Neural progenitor cell (in vitro differentiated cells): ENCODE results near the gene SUPT20H. TPM values are rescaled to one million over a fixed set of nuclear protein-coding genes. Genes with fewer than 3 reads are reported as not detected.

Experiments used
- DNase-seq: peaks from one replicate; pipeline ENCODE4 v3.0.0-alpha.2; 2016; ENCODE audit warnings: low spot score
- H2AFZ ChIP-seq: fragments of 200-600 bp; sonication (generic); replicated peaks from 2 replicates; pipeline ENCODE4 v1.6.1; 2016; ENCODE audit warnings: antibody characterized with exemption
- H3F3A ChIP-seq: fragments of 200-600 bp; sonication (generic); 2 replicates; pipeline ENCODE4 v1.6.1; 2016; ENCODE audit warnings: antibody characterized with exemption, low read depth
- H3K27ac ChIP-seq: fragments of 200-600 bp; sonication (generic); 2 replicates; pipeline ENCODE4 v1.5.1; 2016; ENCODE audit warnings: mild to moderate bottlenecking
- H3K27me3 ChIP-seq: fragments of 200-600 bp; sonication (generic); 2 replicates; pipeline ENCODE4 v1.6.1; 2016; ENCODE audit warnings: mild to moderate bottlenecking, moderate library complexity
- H3K36me3 ChIP-seq: fragments of 200-600 bp; sonication (generic); 2 replicates; pipeline ENCODE4 v1.5.1; 2016
- H3K4me1 ChIP-seq: fragments of 200-600 bp; sonication (generic); 2 replicates; pipeline ENCODE4 v1.6.1; 2016; ENCODE audit warnings: mixed run types
- H3K4me2 ChIP-seq: fragments of 200-600 bp; sonication (generic); 2 replicates; pipeline ENCODE4 v1.6.1; 2016
- H3K4me3 ChIP-seq: fragments of 200-600 bp; sonication (generic); 2 replicates; pipeline ENCODE4 v1.5.1; 2016
- H3K79me2 ChIP-seq: fragments of 200-600 bp; sonication (generic); 2 replicates; pipeline ENCODE4 v1.6.1; 2016; ENCODE audit warnings: low read depth
- H3K9ac ChIP-seq: fragments of 200-600 bp; sonication (generic); 2 replicates; pipeline ENCODE4 v1.6.1; 2016
- H3K9me3 ChIP-seq: fragments of 200-600 bp; sonication (generic); 2 replicates; pipeline ENCODE4 v1.5.1; 2016; ENCODE audit warnings: low read depth
- H4K20me1 ChIP-seq: fragments of 200-600 bp; sonication (generic); 2 replicates; pipeline ENCODE4 v1.6.1; 2016; ENCODE audit warnings: low read depth
- H3K27ac Mint-ChIP-seq: 3 replicates; pipeline ENCODE4 v1.8.0; 2021; ENCODE audit warnings: mixed read lengths
- H3K27me3 Mint-ChIP-seq: 2 replicates; pipeline ENCODE4 v1.8.0; 2022; ENCODE audit warnings: low read depth, mild to moderate bottlenecking, inconsistent platforms, moderate library complexity, mixed read lengths; ENCODE audit not compliant: insufficient read depth
- H3K36me3 Mint-ChIP-seq: 3 replicates; pipeline ENCODE4 v1.8.0; 2021; ENCODE audit warnings: mixed read lengths
- H3K4me1 Mint-ChIP-seq: 3 replicates; pipeline ENCODE4 v1.8.0; 2021; ENCODE audit warnings: mixed read lengths
- H3K4me3 Mint-ChIP-seq: 3 replicates; pipeline ENCODE4 v1.8.0; 2021; ENCODE audit warnings: mild to moderate bottlenecking, moderate library complexity, mixed read lengths
- H3K9me3 Mint-ChIP-seq: 3 replicates; pipeline ENCODE4 v1.8.0; 2020; ENCODE audit warnings: mixed read lengths
- EZH2 ChIP-seq: fragments of 200-600 bp; sonication (generic); IDR thresholded peaks from 2 replicates; pipeline ENCODE4 v1.6.1; 2017; ENCODE audit warnings: antibody characterized with exemption, mild to moderate bottlenecking, moderate library complexity
- EZH2phosphoT487 ChIP-seq: fragments of 200-600 bp; sonication (generic); IDR thresholded peaks from 2 replicates; pipeline ENCODE4 v1.6.1; 2017; ENCODE audit warnings: antibody characterized with exemption
- total RNA-seq: library from RNA; depleted of rRNA; stranded (reverse); fragments of >200 nt; gene quantifications from 2 replicates; pipeline ENCODE4 v1.2.3, GENCODE V29; 2015; ENCODE audit warnings: low replicate concordance
- TF ChIP-seq, protein P1 (sequence below): fragments of 200-600 bp; sonication (generic); IDR thresholded peaks from 2 replicates; pipeline ENCODE4 v1.5.1; 2017; ENCODE audit warnings: antibody characterized with exemption, mild to moderate bottlenecking

SUPT20H gene
- total RNA-seq, 1 donor from 2014 or later: 88.2 TPM

DNA sequence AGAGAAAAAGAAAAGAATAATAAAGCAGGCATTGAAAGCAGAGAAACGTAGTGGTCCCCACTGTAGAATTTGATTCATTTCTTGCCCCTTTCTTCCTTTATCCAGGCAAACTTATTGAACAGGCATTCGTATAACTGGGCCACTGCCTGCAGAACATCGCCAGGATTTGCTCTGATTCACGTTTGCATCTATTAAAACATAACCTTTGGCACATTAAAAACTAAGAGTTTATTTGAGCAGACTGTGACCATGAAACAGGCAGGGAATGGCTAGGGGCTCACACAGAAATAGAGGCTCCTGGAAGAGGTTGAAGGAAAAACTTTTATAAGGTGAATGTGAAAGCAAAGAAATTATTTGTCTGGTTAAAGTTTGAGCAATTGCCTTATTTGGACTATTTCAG, 12.5 kb upstream of the SUPT20H start:
- DNase-seq: no peak
- Histone ChIP-seq H3K36me3 (no peaks in the 10 kb centered on the region), H3K4me1 (no peaks in the 10 kb centered on the region), H3K27me3 (no peaks in the 10 kb centered on the region), H4K20me1 (no peaks in the 10 kb centered on the region), H3K4me3 (no peak overlapping the region), H3K9me3 (no peaks in the 10 kb centered on the region), H2AFZ (no peak overlapping the region), H3K9ac (no peak overlapping the region), H3K79me2 (no peaks in the 10 kb centered on the region), H3K27ac (no peak overlapping the region), H3K4me2 (no peak overlapping the region), H3F3A (peaks cover 8% of the 10 kb centered on the region)
- no peaks in the 10 kb centered on the region for H3K36me3 Mint-ChIP-seq
- H3K4me3 Mint-ChIP-seq: no peak overlapping the region
- no peaks in the 10 kb centered on the region for H3K4me1 Mint-ChIP-seq
- peaks cover 2% of the 10 kb centered on the region for H3K27me3 Mint-ChIP-seq
- TF ChIP-seq, protein P1, sequence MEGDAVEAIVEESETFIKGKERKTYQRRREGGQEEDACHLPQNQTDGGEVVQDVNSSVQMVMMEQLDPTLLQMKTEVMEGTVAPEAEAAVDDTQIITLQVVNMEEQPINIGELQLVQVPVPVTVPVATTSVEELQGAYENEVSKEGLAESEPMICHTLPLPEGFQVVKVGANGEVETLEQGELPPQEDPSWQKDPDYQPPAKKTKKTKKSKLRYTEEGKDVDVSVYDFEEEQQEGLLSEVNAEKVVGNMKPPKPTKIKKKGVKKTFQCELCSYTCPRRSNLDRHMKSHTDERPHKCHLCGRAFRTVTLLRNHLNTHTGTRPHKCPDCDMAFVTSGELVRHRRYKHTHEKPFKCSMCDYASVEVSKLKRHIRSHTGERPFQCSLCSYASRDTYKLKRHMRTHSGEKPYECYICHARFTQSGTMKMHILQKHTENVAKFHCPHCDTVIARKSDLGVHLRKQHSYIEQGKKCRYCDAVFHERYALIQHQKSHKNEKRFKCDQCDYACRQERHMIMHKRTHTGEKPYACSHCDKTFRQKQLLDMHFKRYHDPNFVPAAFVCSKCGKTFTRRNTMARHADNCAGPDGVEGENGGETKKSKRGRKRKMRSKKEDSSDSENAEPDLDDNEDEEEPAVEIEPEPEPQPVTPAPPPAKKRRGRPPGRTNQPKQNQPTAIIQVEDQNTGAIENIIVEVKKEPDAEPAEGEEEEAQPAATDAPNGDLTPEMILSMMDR: no peak
- TF ChIP-seq EZH2: no peak
- no peak for TF ChIP-seq EZH2phosphoT487
- H3K9me3 Mint-ChIP-seq: no peaks in the 10 kb centered on the region
- no peak overlapping the region for H3K27ac Mint-ChIP-seq

DNA sequence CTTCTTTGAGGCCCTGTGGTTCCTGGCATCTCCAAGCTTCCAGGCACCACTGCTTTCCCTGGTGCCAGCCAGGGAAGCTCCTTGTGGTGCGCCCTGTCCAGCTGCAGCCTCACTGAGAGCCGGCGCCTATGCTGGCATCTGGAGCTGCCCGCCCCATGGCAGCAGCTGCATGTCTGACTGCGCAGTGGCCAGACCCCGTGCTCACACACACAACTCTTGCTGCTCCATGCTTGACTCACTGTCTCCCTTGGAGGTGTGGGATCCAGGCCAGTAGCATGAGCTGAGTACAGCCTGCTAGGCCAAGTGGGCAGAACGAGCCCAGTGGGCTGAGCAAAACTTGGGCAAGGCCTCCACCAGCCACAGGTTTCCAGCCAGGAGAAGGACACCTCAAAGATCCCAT, 11.5 kb upstream of the SUPT20H start:
- no peaks in the 10 kb centered on the region for H3K79me2 ChIP-seq
- H3K27ac ChIP-seq: no peak overlapping the region
- Mint-ChIP-seq H3K9me3 (no peaks in the 10 kb centered on the region), H3K27ac (no peak overlapping the region), H3K36me3 (no peaks in the 10 kb centered on the region), H3K4me1 (no peaks in the 10 kb centered on the region), H3K27me3 (peaks cover 2% of the 10 kb centered on the region), H3K4me3 (no peak overlapping the region)
- H2AFZ ChIP-seq: no peak overlapping the region
- no peaks in the 10 kb centered on the region for H3K36me3 ChIP-seq
- no peaks in the 10 kb centered on the region for H4K20me1 ChIP-seq
- DNase-seq: no peak
- H3K9ac ChIP-seq: no peak overlapping the region
- no peaks in the 10 kb centered on the region for H3K27me3 ChIP-seq
- H3K4me2 ChIP-seq: no peak overlapping the region
- no peak overlapping the region for H3K4me3 ChIP-seq
- peaks cover 8% of the 10 kb centered on the region for H3F3A ChIP-seq
- H3K9me3 ChIP-seq: no peaks in the 10 kb centered on the region
- TF ChIP-seq EZH2: no peak
- no peaks in the 10 kb centered on the region for H3K4me1 ChIP-seq

DNA sequence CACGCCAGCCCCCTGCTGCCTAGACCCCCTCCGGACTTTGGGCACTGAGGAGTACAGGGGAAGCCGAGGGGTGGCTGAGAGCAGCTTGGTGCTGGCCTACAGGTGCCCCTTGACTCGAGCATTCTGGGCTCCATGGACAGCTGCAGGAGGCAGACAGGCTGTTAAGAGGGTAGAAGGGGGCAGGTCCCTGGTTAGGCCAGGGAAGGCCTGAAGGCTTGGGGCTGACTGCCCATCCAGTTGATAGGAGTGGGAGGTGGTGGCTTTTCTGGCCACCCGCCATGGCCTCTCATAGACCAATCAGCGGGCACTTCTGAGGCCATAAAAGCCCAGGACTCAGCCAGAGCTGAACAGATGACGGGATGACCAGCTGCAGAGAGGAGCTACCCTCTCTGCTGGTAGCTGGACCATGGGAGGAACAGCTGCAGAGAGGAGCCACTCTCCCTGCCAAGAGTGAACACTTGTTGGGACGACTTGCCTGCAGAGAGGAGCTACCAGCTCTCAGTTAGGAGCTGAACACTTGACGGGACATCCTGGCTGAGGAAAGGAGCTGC, 10.7 kb upstream of the SUPT20H start:
- H3K27ac ChIP-seq: no peak overlapping the region
- no peaks in the 10 kb centered on the region for H3K27me3 ChIP-seq
- no peaks in the 10 kb centered on the region for H3K79me2 ChIP-seq
- Mint-ChIP-seq H3K36me3 (no peaks in the 10 kb centered on the region), H3K27me3 (peaks cover 2% of the 10 kb centered on the region), H3K4me1 (no peaks in the 10 kb centered on the region), H3K9me3 (no peaks in the 10 kb centered on the region), H3K27ac (no peak overlapping the region), H3K4me3 (no peak overlapping the region)
- no peak overlapping the region for H3K9ac ChIP-seq
- no peak overlapping the region for H3K4me3 ChIP-seq
- no peaks in the 10 kb centered on the region for H3K36me3 ChIP-seq
- DNase-seq: no peak
- no peak overlapping the region for H2AFZ ChIP-seq
- TF ChIP-seq EZH2 (no peak), EZH2phosphoT487 (no peak)
- TF ChIP-seq, protein P1: no peak
- H3K4me2 ChIP-seq: no peak overlapping the region
- H3K4me1 ChIP-seq: no peaks in the 10 kb centered on the region
- H3K9me3 ChIP-seq: no peaks in the 10 kb centered on the region
- H3F3A ChIP-seq: peaks cover 2% of the 10 kb centered on the region
- H4K20me1 ChIP-seq: no peaks in the 10 kb centered on the region

DNA sequence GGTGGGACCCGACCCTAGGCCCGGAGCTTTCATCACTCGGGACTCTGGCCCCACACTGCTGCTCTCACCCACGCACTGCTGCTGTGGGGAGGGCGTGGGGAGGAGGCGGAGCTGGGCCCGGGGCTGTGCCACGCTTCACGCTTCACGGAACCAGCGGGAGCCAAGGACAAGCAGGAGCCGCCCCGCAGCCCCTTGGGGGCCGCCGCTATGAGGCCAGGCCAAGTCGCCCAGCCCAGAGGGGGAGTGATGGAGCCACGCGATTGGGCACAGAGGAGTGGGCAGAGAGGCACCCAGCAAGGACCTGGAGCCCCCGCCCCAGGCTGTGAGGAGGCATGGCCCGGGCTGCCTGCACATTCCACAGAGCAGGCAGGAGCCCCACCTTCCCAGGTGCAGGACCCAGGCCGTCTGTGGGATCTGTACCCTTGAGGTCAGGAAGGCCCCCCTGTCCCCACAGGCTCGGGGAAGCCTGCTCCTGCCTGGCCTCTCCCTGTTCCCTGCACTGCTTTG, 10.2 kb upstream of the SUPT20H start:
- Mint-ChIP-seq H3K4me1 (no peaks in the 10 kb centered on the region), H3K36me3 (no peaks in the 10 kb centered on the region), H3K4me3 (no peak overlapping the region), H3K27ac (no peak overlapping the region), H3K27me3 (peaks cover 2% of the 10 kb centered on the region), H3K9me3 (no peaks in the 10 kb centered on the region)
- Histone ChIP-seq H3K27me3 (no peaks in the 10 kb centered on the region), H3K9ac (no peak overlapping the region), H3K4me2 (no peak overlapping the region), H3K4me3 (no peak overlapping the region), H3K9me3 (no peaks in the 10 kb centered on the region), H2AFZ (no peak overlapping the region), H3K27ac (no peak overlapping the region), H3F3A (no peaks in the 10 kb centered on the region), H3K36me3 (no peaks in the 10 kb centered on the region), H3K79me2 (no peaks in the 10 kb centered on the region), H3K4me1 (no peaks in the 10 kb centered on the region), H4K20me1 (no peaks in the 10 kb centered on the region)
- no peak for DNase-seq
- TF ChIP-seq EZH2: no peak
- TF ChIP-seq, protein P1: no peak
- TF ChIP-seq EZH2phosphoT487: no peak
